Lung (tissue), 12 donors: ENCODE measurements around the gene ARHGAP42. TPM values are rescaled to one million over a fixed set of nuclear protein-coding genes. Genes with fewer than 3 reads are reported as not detected.

ENCODE experiments used
- ATAC-seq: fragments of 200-7000 bp; cut with Tn5 transposase; one replicate; pipeline ENCODE4 v1.9.1; 2020; ENCODE audit warnings: moderate number of reproducible peaks; ENCODE audit not compliant: insufficient read depth, low FRiP score
- DNase-seq, 3 donors: peaks; one replicate each; pipeline ENCODE4 v3.0.0-alpha.2; 2013 to 2017
- H3K27ac ChIP-seq, 2 donors: one replicate each; pipeline ENCODE4 v1.5.1; 2013; ENCODE audit warnings: mild to moderate bottlenecking in 2 of 2, moderate library complexity in 2 of 2, control low read depth in 1 of 2, inconsistent platforms in 1 of 2, low read depth in 1 of 2, low read length in 1 of 2
- H3K27me3 ChIP-seq, 3 donors: one replicate each; pipeline ENCODE4 v1.5.1; 2013; ENCODE audit warnings: low read length in 2 of 3; ENCODE audit not compliant: control insufficient read depth in 3 of 3, insufficient read depth in 3 of 3
- H3K36me3 ChIP-seq, 4 donors: one replicate each; pipeline ENCODE4 v1.5.1; 2013; ENCODE audit warnings: low read length in 4 of 4, mild to moderate bottlenecking in 1 of 4, moderate library complexity in 1 of 4; ENCODE audit not compliant: control insufficient read depth in 4 of 4, insufficient read depth in 4 of 4
- H3K4me1 ChIP-seq, 5 donors: one replicate each; pipeline ENCODE4 v1.5.1; 2013; ENCODE audit warnings: low read length in 5 of 5, mild to moderate bottlenecking in 2 of 5, moderate library complexity in 1 of 5; ENCODE audit not compliant: control insufficient read depth in 5 of 5, insufficient read depth in 5 of 5
- H3K4me3 ChIP-seq: one replicate; pipeline ENCODE4 v1.5.1; 2013; ENCODE audit warnings: mild to moderate bottlenecking, control low read depth, moderate library complexity
- H3K9ac ChIP-seq, 2 donors: one replicate each; pipeline ENCODE4 v1.5.1; 2013; ENCODE audit warnings: low read length in 2 of 2, control low read depth in 1 of 2; ENCODE audit not compliant: insufficient read depth in 1 of 2
- H3K9me3 ChIP-seq, 4 donors: one replicate each; pipeline ENCODE4 v1.5.1; 2013; ENCODE audit warnings: low read length in 3 of 4, mild to moderate bottlenecking in 1 of 4, moderate library complexity in 1 of 4; ENCODE audit not compliant: control insufficient read depth in 4 of 4, insufficient read depth in 3 of 4
- CTCF ChIP-seq: IDR thresholded peaks from 2 replicates; pipeline ENCODE4 v1.5.1; 2012; ENCODE audit warnings: mild to moderate bottlenecking; ENCODE audit errors: control extremely low read depth, extremely low read depth
- WGBS, 2 donors: extraction: QIAGEN DNeasy Blood & Tissue Kit; methylation state at CpG; one replicate each; pipeline ENCODE4 v1.1.7; 2013; 5-methylcytosine and 5-hydroxymethylcytosine counted together
- polyA plus RNA-seq, 2 donors: library from polyadenylated mRNA; stranded (reverse); fragments of 200-250 nt; gene quantifications; one replicate each; pipeline ENCODE4 v1.2.1, GENCODE V29; 2013
- total RNA-seq, 2 donors: library from RNA; depleted of rRNA in 1 of 2; stranded (reverse); fragments of >200 nt in 1 of 2; gene quantifications; one replicate each; pipeline ENCODE4 v1.2.1, GENCODE V29; 2014 to 2021
- donor health status: control.
- donor health status: control.
- donor health status: Bipolar disorder and iron deficiency.
- donor health status: healthy.
- donor health status: DM: yes; HTN: yes; CAD: no.

The ARHGAP42 gene
- total and polyA plus RNA-seq, 4 donors: 4.1 to 58.6 (median 10.3) TPM

- no peak for ATAC-seq
- Histone ChIP-seq H3K27ac (no peak overlapping the region), H3K9ac (no peak overlapping the region), H3K4me1 (peaks cover 0 to 11% (median 1%) of the 10 kb centered on the region in 5 donors), H3K4me3 (no peak overlapping the region), H3K27me3 (no peaks in the 10 kb centered on the region), H3K9me3 (no peaks in the 10 kb centered on the region), H3K36me3 (peaks cover 0 to 16% (median 2%) of the 10 kb centered on the region in 4 donors)
- DNase-seq: no peak
- no peak for TF ChIP-seq CTCF
- WGBS, 2 donors: 86 to 90% methylated on average over 3 of the region's 3 CpGs
Measured at GRCh38 chr11:100774859-100775258, 87.8 kb downstream of the ARHGAP42 start.

DNA sequence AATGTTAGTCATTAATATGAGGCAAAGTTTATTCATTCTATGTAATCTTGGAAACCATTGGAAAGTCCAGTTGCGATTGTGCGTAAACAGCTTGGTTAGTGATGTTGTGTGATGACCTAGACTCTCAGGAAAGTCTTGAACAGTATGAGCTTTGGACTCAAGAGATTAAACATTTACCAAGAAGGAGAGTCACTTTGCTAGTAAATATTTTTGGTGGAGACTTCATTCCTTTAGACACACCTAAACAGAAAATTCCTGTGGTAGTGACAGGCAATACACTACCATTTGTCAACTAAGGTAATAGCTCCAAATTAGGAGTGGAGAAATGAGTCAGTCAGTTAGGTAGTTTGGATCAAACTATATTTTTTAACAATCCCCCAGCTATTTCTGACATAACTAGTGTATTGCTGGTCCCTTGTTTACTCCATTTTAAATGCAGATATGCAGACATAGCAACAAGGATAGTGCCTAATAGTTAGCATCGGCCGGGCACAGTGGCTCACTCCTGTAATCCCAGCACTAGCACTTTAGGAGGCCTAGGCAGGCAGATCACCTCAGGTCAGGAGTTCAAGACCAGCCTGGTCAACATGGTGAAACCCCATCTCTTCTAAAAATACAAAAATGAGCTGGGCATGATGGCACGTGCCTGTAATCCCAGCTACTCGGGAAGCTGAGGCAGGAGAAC lies 89.3 kb downstream of the ARHGAP42 start:
- peak overlapping the region in 1 of 2 donors; percentile 88 for H3K27ac ChIP-seq
- H3K9ac ChIP-seq: no peak overlapping the region
- 75 to 89% methylated on average over 6 of the region's 6 CpGs for WGBS, 2 donors
- peaks cover 0 to 12% (median 1%) of the 10 kb centered on the region in 4 donors for H3K36me3 ChIP-seq
- no peaks in the 10 kb centered on the region for H3K9me3 ChIP-seq
- no peak for DNase-seq
- peaks cover 0 to 11% (median 1%) of the 10 kb centered on the region in 5 donors for H3K4me1 ChIP-seq
- ATAC-seq: peak; percentile 64
- no peak overlapping the region for H3K4me3 ChIP-seq
- TF ChIP-seq CTCF: no peak
- H3K27me3 ChIP-seq: no peaks in the 10 kb centered on the region

DNA sequence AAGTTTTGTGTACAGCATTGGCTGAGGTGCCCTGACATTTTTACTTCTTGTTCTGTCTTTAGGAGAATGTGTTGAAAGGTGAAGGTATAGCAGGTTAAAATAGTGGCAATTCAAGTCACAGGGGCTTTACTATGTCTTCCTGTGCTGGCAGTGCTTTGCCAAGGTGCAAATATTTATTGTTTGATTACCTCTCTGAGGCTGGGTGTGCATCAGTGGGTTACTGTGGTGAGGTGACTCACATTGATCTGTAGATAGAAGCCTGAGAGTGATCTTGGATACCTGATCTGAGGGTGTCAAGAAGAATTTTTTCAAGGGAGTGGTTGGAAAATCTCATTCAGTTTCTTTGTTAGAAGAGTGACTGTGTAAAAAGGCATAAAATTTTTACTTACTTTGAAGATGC lies 90.0 kb downstream of the ARHGAP42 start:
- ATAC-seq (no peak), DNase-seq (no peak)
- Histone ChIP-seq H3K9me3 (no peaks in the 10 kb centered on the region), H3K36me3 (peaks cover 0 to 9% (median 1%) of the 10 kb centered on the region in 4 donors), H3K9ac (no peak overlapping the region), H3K27me3 (no peaks in the 10 kb centered on the region), H3K4me1 (peaks cover 0 to 11% (median 1%) of the 10 kb centered on the region in 5 donors), H3K4me3 (no peak overlapping the region), H3K27ac (peak overlapping the region in 1 of 2 donors; percentile 63)
- TF ChIP-seq CTCF: no peak
